ENCODE measurements around the gene DFFA. TPM values are rescaled to one million over a fixed set of nuclear protein-coding genes. Genes with fewer than 3 reads are reported as not detected.
A peak's percentile ranks its signal among the peaks of the same experiment; 100 is the strongest.
"Not testable (repeated sequence)": the region's sequence is repeated elsewhere in the genome, so short reads cannot be mapped to it uniquely, and the experiment has no call there.

The DFFA gene
- total RNA-seq, 1 experiment from 2014 or later, result 109 TPM

DNA sequence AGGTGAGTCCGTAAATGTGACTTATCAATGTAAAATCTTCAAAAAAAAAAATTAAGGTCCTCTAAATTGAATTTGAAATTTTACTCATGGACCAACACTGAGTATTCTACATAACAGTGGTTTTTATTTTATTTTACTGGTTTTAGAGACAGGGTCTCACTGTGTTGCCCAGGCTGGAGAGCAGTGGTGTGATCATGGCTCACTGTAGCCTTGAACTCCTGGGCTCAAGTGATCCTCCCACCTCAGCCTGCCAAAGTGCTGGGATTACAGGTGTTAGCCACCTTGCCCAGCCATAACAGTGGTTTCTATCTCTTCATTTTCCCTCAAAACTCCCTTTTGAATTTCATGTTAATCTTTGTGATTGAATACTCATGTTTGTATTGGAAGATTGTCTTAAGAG lies 56.4 kb downstream of the DFFA start:
- not testable (repeated sequence) for H3K27me3 ChIP-seq (ENCODE audit: control insufficient read depth, insufficient read depth, low read length); H3K4me3 ChIP-seq (ENCODE audit: insufficient read depth, low read depth, low read length); DNase-seq
- H3K36me3 ChIP-seq (replicated peaks; ENCODE audit: control insufficient read depth, insufficient read depth, low read length), result peaks cover 51% of the 10 kb centered on the region

GRCh38 chr1:10415211-10415930 lies 57.0 kb downstream of the DFFA start:
- Histone ChIP-seq H3K36me3 (replicated peaks; ENCODE audit: control insufficient read depth, insufficient read depth, low read length) (peaks cover 50% of the 10 kb centered on the region), H3K27me3 (ENCODE audit: control insufficient read depth, insufficient read depth, low read length) (no peaks in the 10 kb centered on the region), H3K4me3 (ENCODE audit: insufficient read depth, low read depth, low read length) (no peak overlapping the region)
- DNase-seq, result peak; percentile 40

GRCh38 chr1:10407201-10407600 lies 65.1 kb downstream of the DFFA start:
- H3K36me3 ChIP-seq (replicated peaks; ENCODE audit: control insufficient read depth, insufficient read depth, low read length), result peaks cover 58% of the 10 kb centered on the region
- DNase-seq, result no peak
- H3K4me3 ChIP-seq (ENCODE audit: insufficient read depth, low read depth, low read length), result no peak overlapping the region
- no peaks in the 10 kb centered on the region for H3K27me3 ChIP-seq (ENCODE audit: control insufficient read depth, insufficient read depth, low read length)

Other genes starting within 250 kb of the DFFA start
- gene PGD, start 73.5 kb downstream of the DFFA start, total RNA-seq (2014; rRNA removed; shearing (Covaris generic)), result 185 and 201 TPM in 2 replicates
- gene CENPS, start 42.1 kb downstream of the DFFA start, total RNA-seq (2014; rRNA removed; shearing (Covaris generic)), result 14.7 and 19.1 TPM in 2 replicates
- 0.28 and 0.74 TPM in 2 replicates for gene CORT, start 22.5 kb downstream of the DFFA start, total RNA-seq (2014; rRNA removed; shearing (Covaris generic))
- 58.5 and 59.5 TPM in 2 replicates for gene PEX14, start 2.4 kb upstream of the DFFA start, total RNA-seq (2014; rRNA removed; shearing (Covaris generic))